ENCODE measurements around the gene CELF4.
"Not testable (repeated sequence)": the region's sequence is repeated elsewhere in the genome, so short reads cannot be mapped to it uniquely, and the experiment has no call there.

CELF4 gene

GRCh38 chr18:37491526-37491925 is 74.1 kb downstream of the CELF4 start:
- no peak for DNase-seq

GRCh38 chr18:37489998-37490397 is 75.6 kb downstream of the CELF4 start:
- DNase-seq, result no peak

- no peak for DNase-seq
Measured at GRCh38 chr18:37489011-37489410, 76.6 kb downstream of the CELF4 start.

- DNase-seq, result no peak
Measured at GRCh38 chr18:37487400-37487867, 78.2 kb downstream of the CELF4 start.

- DNase-seq, result no peak
Measured at GRCh38 chr18:37486848-37487247, 78.8 kb downstream of the CELF4 start.

GRCh38 chr18:37484983-37485834 is 80.4 kb downstream of the CELF4 start:
- no peak for DNase-seq

- DNase-seq, result no peak
Measured at GRCh38 chr18:37483984-37484819, 81.4 kb downstream of the CELF4 start.

- no peak for DNase-seq
Measured at GRCh38 chr18:37483221-37483971, 82.2 kb downstream of the CELF4 start.

- no peak for DNase-seq
Measured at GRCh38 chr18:37482433-37482832, 83.2 kb downstream of the CELF4 start.

- DNase-seq, result no peak
Measured at GRCh38 chr18:37482002-37482401, 83.6 kb downstream of the CELF4 start.

- no peak for DNase-seq
Measured at GRCh38 chr18:37481491-37481890, 84.1 kb downstream of the CELF4 start.

GRCh38 chr18:37481072-37481471 is 84.5 kb downstream of the CELF4 start:
- DNase-seq, result no peak

GRCh38 chr18:37476611-37477295 is 88.8 kb downstream of the CELF4 start:
- DNase-seq, result no peak

GRCh38 chr18:37476182-37476581 is 89.4 kb downstream of the CELF4 start:
- DNase-seq, result no peak

GRCh38 chr18:37473195-37473840 is 92.3 kb downstream of the CELF4 start:
- no peak for DNase-seq

- DNase-seq, result no peak
Measured at GRCh38 chr18:37471637-37472036, 94.0 kb downstream of the CELF4 start.

GRCh38 chr18:37470986-37471385 is 94.6 kb downstream of the CELF4 start:
- DNase-seq, result no peak

GRCh38 chr18:37467002-37467662 is 98.5 kb downstream of the CELF4 start:
- no peak for DNase-seq

- DNase-seq, result no peak
Measured at GRCh38 chr18:37465958-37466357, 99.6 kb downstream of the CELF4 start.

GRCh38 chr18:37464257-37464656 is 101.3 kb downstream of the CELF4 start:
- DNase-seq, result no peak

- not testable (repeated sequence) for DNase-seq
Measured at GRCh38 chr18:37461329-37461728, 104.3 kb downstream of the CELF4 start.

Data from activated T-cell treated with anti-CD3 and anti-CD28 coated beads, Interleukin-2, amount 50 U/mL, for 1 hour (primary cell).